GM21360 (cell line): ENCODE results near the gene KREMEN1.

Experiments used
- ATAC-seq: cut with Tn5 transposase; IDR thresholded peaks from one replicate; pipeline ENCODE4 v1.9.1; 2021; ENCODE audit warnings: mild to moderate bottlenecking, moderate library complexity; ENCODE audit not compliant: unreplicated experiment

The KREMEN1 gene

GRCh38 chr22:29203488-29204454, 130.9 kb downstream of the KREMEN1 start:
- no peak for ATAC-seq

GRCh38 chr22:29204455-29205183, 131.8 kb downstream of the KREMEN1 start:
- ATAC-seq, result no peak

- no peak for ATAC-seq
Measured at GRCh38 chr22:29205252-29205593, 132.4 kb downstream of the KREMEN1 start.

GRCh38 chr22:29205594-29206371, 132.9 kb downstream of the KREMEN1 start, which contains the start of gene EMID1:
Gene EMID1, plus strand, starts transcription at chr22:29205896. Its CDS starts 143 bp downstream, at chr22:29206039.
- ATAC-seq, result no peak

GRCh38 chr22:29206372-29207242, 133.8 kb downstream of the KREMEN1 start:
- ATAC-seq, result no peak

GRCh38 chr22:29207243-29207550, 134.4 kb downstream of the KREMEN1 start:
- ATAC-seq, result no peak

- ATAC-seq, result no peak
Measured at GRCh38 chr22:29207562-29208501, 135.0 kb downstream of the KREMEN1 start.

GRCh38 chr22:29208502-29208862, 135.6 kb downstream of the KREMEN1 start:
- ATAC-seq, result no peak

- no peak for ATAC-seq
Measured at GRCh38 chr22:29208879-29209623, 136.2 kb downstream of the KREMEN1 start.

GRCh38 chr22:29209624-29209929, 136.7 kb downstream of the KREMEN1 start:
- ATAC-seq, result no peak

- no peak for ATAC-seq
Measured at GRCh38 chr22:29211066-29211465, 138.2 kb downstream of the KREMEN1 start.

GRCh38 chr22:29211466-29211865, 138.6 kb downstream of the KREMEN1 start:
- ATAC-seq, result no peak

- ATAC-seq, result no peak
Measured at GRCh38 chr22:29212743-29213142, 139.9 kb downstream of the KREMEN1 start.

- ATAC-seq, result no peak
Measured at GRCh38 chr22:29213493-29213892, 140.7 kb downstream of the KREMEN1 start.

GRCh38 chr22:29214232-29214631, 141.4 kb downstream of the KREMEN1 start:
- no peak for ATAC-seq

GRCh38 chr22:29215012-29215860, 142.4 kb downstream of the KREMEN1 start:
- no peak for ATAC-seq

- no peak for ATAC-seq
Measured at GRCh38 chr22:29216011-29216872, 143.4 kb downstream of the KREMEN1 start.
